Activated CD4-positive, alpha-beta T cell treated with anti-CD3 and anti-CD28 coated beads, Interleukin-2, amount 10 ng/mL, durations not matched to agents 24 days and 14 days (primary cell): ENCODE results near the gene IGSF21. TPM values are rescaled to one million over a fixed set of nuclear protein-coding genes. Genes with fewer than 3 reads are reported as not detected.

Source experiments
- DNase-seq: peaks from one replicate; pipeline ENCODE4 v3.0.0; 2022
- H3K27ac Mint-ChIP-seq: one replicate; pipeline ENCODE4 v1.8.0; 2022; ENCODE audit warnings: mild to moderate bottlenecking, mixed read lengths
- H3K27me3 Mint-ChIP-seq: one replicate; pipeline ENCODE4 v1.8.0; 2022; ENCODE audit warnings: mixed read lengths
- H3K36me3 Mint-ChIP-seq: one replicate; pipeline ENCODE4 v1.8.0; 2022; ENCODE audit warnings: low read depth, mild to moderate bottlenecking, mixed read lengths
- H3K4me1 Mint-ChIP-seq: one replicate; pipeline ENCODE4 v1.8.0; 2021; ENCODE audit warnings: mixed read lengths
- H3K4me3 Mint-ChIP-seq: one replicate; pipeline ENCODE4 v1.8.0; 2022; ENCODE audit warnings: mild to moderate bottlenecking, moderate library complexity, mixed read lengths
- H3K9me3 Mint-ChIP-seq: one replicate; pipeline ENCODE4 v1.8.0; 2021; ENCODE audit warnings: mixed read lengths
- intact Hi-C: fragments of 100-400 bp; cut with micrococcal nuclease; formaldehyde crosslinking; loops from one replicate; pipeline ENCODE4 v1.15.1; 2023
- total RNA-seq: library from RNA; stranded (reverse); gene quantifications from 2 replicates; pipeline ENCODE4 v1.2.3, GENCODE V29; 2022

The IGSF21 gene
- total RNA-seq, 1 donor from 2014 or later = not detected

- H3K27me3 Mint-ChIP-seq = no peaks in the 10 kb centered on the region
- intact Hi-C loops = no loop called here
- H3K4me3 Mint-ChIP-seq = no peak overlapping the region
- peaks cover 2% of the 10 kb centered on the region for H3K4me1 Mint-ChIP-seq
- H3K36me3 Mint-ChIP-seq = no peaks in the 10 kb centered on the region
- no peaks in the 10 kb centered on the region for H3K9me3 Mint-ChIP-seq
- H3K27ac Mint-ChIP-seq = no peak overlapping the region
- DNase-seq = no peak
Observed at GRCh38 chr1:18134324-18135046, 26.9 kb downstream of the IGSF21 start.

GRCh38 chr1:18137759-18138345, 30.3 kb downstream of the IGSF21 start:
- no peaks in the 10 kb centered on the region for H3K27me3 Mint-ChIP-seq
- no peaks in the 10 kb centered on the region for H3K9me3 Mint-ChIP-seq
- intact Hi-C loops = no loop called here
- no peaks in the 10 kb centered on the region for H3K36me3 Mint-ChIP-seq
- H3K4me3 Mint-ChIP-seq = no peak overlapping the region
- no peak for DNase-seq
- H3K27ac Mint-ChIP-seq = no peak overlapping the region
- H3K4me1 Mint-ChIP-seq = no peaks in the 10 kb centered on the region

DNA sequence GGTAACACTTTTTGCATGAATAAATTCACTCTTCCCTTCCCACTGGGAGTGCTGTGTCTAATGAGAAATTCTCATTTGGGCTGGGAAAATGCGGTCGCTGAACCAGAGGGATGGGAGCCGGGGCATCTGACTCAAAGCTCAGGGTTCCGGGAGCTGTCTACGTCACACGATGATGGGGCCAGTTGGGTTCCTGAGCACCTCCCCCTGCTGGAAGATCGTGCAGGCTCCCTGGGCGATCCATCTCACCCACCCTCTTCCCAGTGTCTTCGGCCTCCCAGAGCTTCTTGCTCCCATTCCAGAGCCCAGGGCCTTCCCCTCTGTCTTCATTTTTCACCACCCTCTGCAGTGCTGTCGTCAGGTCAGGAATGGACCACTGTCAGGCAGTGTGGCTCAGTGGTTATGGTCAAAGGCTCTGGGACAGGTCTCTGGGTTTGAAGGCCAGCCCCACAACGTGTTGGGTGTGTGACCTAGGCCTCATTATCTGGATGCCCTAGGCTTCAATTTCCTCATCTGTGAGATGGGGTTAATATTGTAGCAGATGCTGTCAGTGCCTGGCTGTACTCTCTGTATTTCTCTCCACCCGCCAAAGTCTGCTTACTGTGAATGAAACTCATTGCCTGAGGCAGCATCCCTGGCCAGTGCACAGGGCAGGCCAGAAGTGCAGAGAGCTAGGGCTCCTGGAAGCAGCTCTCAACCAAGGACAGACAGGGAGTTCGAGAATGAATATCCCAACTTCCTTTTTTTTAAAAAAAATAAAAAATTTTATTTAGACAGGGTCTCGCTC, 31.8 kb downstream of the IGSF21 start:
- H3K27ac Mint-ChIP-seq = no peak overlapping the region
- no peaks in the 10 kb centered on the region for H3K36me3 Mint-ChIP-seq
- intact Hi-C loops = no loop called here
- no peaks in the 10 kb centered on the region for H3K4me1 Mint-ChIP-seq
- no peaks in the 10 kb centered on the region for H3K27me3 Mint-ChIP-seq
- H3K4me3 Mint-ChIP-seq = no peak overlapping the region
- DNase-seq = no peak
- no peaks in the 10 kb centered on the region for H3K9me3 Mint-ChIP-seq

DNA sequence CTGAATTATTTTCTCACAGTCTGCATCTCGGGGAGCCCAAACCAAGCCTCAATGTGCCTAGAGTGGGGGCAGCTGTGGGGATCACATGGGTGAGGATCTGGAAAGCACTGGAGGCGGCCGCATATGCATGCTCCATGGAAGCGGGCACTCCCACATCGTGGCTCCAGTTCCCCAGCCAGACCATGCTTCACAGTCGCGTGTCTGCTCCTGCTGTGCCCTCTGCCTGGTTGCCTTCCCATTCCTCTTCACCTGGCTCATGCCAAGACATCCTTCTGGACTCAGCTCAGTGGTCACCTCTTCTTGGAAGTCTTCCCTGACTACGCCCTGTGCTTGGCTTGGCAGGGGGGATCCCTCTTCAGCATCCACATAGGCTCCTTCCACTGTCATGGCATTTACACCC, 32.8 kb downstream of the IGSF21 start:
- H3K4me1 Mint-ChIP-seq = no peaks in the 10 kb centered on the region
- no peaks in the 10 kb centered on the region for H3K9me3 Mint-ChIP-seq
- intact Hi-C loops = no loop called here
- H3K27ac Mint-ChIP-seq = no peak overlapping the region
- no peaks in the 10 kb centered on the region for H3K36me3 Mint-ChIP-seq
- H3K4me3 Mint-ChIP-seq = no peak overlapping the region
- H3K27me3 Mint-ChIP-seq = no peaks in the 10 kb centered on the region
- DNase-seq = no peak

GRCh38 chr1:18141661-18142060, 34.1 kb downstream of the IGSF21 start:
- Mint-ChIP-seq H3K9me3 (no peaks in the 10 kb centered on the region), H3K27ac (no peak overlapping the region), H3K36me3 (no peaks in the 10 kb centered on the region), H3K4me1 (no peaks in the 10 kb centered on the region), H3K27me3 (no peaks in the 10 kb centered on the region), H3K4me3 (no peak overlapping the region)
- intact Hi-C loops = no loop called here
- DNase-seq = no peak

DNA sequence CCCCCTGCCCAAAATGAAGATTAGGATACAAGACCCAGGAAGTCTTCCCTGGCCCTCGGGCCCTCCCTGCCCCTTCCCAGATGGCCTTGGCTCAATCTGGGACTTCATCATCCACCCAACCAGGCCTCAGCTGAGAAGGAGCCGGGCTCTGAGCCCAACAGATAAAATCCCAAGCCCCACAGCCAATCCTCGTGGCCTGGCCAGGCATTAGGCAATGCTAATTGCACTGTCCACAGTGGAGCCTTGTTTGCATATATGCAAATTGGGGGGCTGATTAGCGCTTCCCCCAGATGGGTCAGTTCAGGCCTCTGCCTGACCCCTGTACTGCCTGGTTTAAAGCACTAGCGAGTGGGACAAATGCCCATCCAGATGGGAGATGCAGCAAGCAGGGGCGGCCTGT, 34.9 kb downstream of the IGSF21 start:
- no peaks in the 10 kb centered on the region for H3K4me1 Mint-ChIP-seq
- no peaks in the 10 kb centered on the region for H3K36me3 Mint-ChIP-seq
- H3K27me3 Mint-ChIP-seq = no peaks in the 10 kb centered on the region
- intact Hi-C loops = no loop called here
- no peak for DNase-seq
- no peak overlapping the region for H3K27ac Mint-ChIP-seq
- H3K4me3 Mint-ChIP-seq = no peak overlapping the region
- H3K9me3 Mint-ChIP-seq = no peaks in the 10 kb centered on the region

DNA sequence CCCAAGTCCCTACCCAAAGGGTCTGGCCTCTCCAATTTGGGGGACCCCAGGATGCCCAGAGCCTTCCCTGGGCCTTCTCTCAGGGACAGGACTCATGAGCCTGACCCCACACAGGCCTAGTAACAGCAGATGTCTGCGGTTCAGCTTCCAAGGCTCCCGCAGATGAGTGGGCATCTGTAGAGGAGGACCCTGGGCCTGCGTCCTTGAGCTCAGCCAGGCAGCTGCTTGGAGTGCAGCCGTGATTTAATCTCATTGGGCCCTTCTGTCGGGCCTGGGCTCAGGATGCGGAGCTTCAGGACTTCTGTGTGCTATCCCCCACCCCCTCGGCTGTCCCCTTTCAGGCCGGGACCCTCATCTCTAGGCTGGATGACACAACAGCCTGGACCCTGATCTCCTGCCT, 35.4 kb downstream of the IGSF21 start:
- Mint-ChIP-seq H3K27ac (no peak overlapping the region), H3K4me1 (no peaks in the 10 kb centered on the region), H3K27me3 (no peaks in the 10 kb centered on the region), H3K36me3 (no peaks in the 10 kb centered on the region), H3K4me3 (no peak overlapping the region), H3K9me3 (no peaks in the 10 kb centered on the region)
- no peak for DNase-seq
- intact Hi-C loops = no loop called here

DNA sequence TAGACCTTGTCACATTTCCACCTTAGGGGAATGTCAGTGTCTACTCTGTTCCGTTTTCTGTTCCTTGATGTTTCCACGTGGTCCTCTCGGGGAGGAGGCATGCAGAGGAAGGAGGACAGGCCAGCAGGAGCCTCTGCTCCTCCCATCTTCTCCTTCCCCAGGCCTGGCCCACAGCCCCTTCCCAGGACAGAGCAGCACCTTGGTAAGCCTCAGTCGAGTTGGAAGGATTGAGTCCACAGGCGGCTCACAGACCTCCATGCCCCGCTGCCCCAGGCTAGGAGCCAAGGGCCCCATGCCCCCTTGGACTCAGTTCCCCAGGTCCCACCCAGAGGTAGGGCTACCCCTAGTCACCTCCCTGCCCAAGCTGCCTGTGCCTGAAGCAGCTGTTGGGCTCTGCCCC, 36.5 kb downstream of the IGSF21 start:
- H3K4me3 Mint-ChIP-seq = no peak overlapping the region
- H3K27ac Mint-ChIP-seq = no peak overlapping the region
- H3K9me3 Mint-ChIP-seq = no peaks in the 10 kb centered on the region
- H3K27me3 Mint-ChIP-seq = no peaks in the 10 kb centered on the region
- DNase-seq = no peak
- H3K4me1 Mint-ChIP-seq = no peaks in the 10 kb centered on the region
- no peaks in the 10 kb centered on the region for H3K36me3 Mint-ChIP-seq
- intact Hi-C loops = no loop called here

DNA sequence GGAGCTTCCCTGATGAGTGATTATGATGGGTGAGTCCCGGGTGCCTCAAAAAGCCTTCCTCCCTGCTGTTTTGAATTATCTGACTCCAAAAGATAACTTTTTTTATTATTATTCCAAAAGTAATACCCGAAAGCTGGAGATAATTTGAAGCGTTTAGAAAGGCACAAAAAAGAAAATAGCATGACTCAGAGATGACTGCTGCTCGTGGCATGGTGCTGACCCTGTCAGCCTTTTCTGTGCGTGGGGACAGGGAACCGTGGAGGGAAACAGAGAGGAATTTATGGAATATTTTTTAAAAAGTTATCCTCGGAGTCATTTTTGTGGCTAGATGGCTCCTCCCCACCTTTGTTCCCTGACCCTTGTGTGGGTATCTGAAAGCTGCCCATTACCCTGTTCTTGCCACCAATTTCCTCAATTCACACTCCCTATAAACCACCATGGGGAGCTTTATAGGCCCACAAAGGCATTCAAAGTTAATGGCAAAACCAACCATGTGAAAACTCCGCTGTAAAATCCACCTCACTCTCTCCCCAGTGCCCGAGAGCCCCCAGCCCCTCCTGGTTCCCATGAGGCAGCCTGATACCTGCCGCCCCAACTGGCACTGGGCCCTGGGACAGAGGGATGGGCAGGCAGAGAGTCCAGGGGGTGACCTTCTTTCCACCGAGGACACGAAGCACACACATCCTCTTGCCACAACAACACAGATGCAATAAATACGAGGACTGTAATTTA, 37.5 kb downstream of the IGSF21 start:
- no peak for DNase-seq
- H3K36me3 Mint-ChIP-seq = no peaks in the 10 kb centered on the region
- intact Hi-C loops = no loop called here
- no peaks in the 10 kb centered on the region for H3K4me1 Mint-ChIP-seq
- H3K27me3 Mint-ChIP-seq = no peaks in the 10 kb centered on the region
- no peaks in the 10 kb centered on the region for H3K9me3 Mint-ChIP-seq
- H3K4me3 Mint-ChIP-seq = no peak overlapping the region
- H3K27ac Mint-ChIP-seq = no peak overlapping the region

DNA sequence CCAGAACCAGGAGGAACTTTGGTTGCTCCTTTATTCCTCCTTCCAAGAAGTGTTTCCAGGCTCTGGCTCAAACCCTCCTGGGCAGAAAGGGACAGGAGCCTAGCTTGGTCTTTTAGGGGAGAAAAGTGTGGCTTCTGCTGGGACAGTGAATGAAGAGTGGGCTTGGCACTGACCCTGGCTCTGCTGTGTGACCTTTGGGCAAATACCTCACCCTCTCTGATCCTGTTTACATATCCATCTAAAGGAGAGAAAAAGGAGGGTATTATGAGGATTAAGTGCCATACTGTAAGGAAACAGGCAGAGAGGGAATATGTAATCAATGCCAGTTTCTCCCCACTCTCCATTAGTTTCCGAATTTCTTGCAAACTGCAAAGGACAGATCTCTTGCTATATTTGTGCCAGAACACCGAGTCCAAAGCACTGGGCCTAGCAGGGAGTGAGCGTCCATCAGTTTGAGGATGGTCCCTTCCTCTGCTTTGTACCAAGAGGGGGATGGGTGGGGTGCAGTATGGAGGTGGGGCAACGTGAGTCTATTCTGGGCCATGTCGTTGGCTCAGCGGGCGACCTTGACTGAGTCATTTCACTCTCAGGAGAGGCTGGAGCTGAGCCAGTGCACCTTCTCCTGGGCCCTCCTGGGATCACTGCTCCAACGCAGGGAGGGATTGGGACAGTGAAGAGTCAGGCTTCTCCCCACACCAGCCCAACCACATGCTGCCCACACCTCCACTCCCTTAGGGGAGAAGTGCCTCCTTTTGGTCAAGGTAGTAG, 38.4 kb downstream of the IGSF21 start:
- Mint-ChIP-seq H3K4me1 (no peaks in the 10 kb centered on the region), H3K36me3 (no peaks in the 10 kb centered on the region), H3K27me3 (no peaks in the 10 kb centered on the region), H3K27ac (no peak overlapping the region), H3K9me3 (no peaks in the 10 kb centered on the region), H3K4me3 (no peak overlapping the region)
- DNase-seq = no peak
- intact Hi-C loops = no loop called here

DNA sequence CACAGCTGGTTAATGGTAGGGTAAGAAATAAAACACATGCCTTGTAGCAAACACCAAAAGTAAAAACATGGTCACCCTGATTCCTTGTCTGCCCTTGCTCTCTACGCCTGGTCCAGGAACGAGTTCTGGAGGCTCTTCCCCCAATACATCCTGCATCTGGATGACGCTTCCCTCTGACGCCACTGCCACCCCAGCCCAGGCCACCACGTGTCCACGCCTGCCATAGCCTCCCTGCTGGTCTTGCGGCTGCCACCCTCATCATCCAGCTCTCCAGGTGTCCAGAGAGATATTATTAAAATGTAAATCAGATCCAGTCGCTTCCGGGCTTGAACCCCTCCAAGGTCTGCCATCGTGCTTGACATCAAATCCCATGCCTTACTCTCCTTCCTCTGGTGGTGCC, 39.3 kb downstream of the IGSF21 start:
- no peaks in the 10 kb centered on the region for H3K27me3 Mint-ChIP-seq

DNA sequence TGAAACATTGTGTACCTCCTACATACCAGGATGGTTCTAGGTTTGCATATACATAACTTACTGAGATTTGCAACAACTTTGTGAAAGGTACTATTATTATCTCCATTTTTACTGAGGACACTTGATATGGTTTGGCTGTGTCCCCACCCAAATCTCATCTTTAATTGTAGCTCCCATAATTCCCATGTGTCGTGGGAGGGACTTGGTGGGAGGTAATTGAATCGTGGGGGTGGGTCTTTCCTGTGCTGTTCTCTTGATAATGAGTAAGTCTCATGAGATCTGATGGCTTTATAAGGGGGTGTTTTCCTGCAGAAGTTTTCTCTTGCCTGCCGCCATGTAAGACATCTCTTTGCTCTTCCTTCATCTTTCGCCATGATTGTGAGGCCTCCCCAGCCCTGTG, 40.1 kb downstream of the IGSF21 start:
- no peaks in the 10 kb centered on the region for H3K9me3 Mint-ChIP-seq
- no peaks in the 10 kb centered on the region for H3K27me3 Mint-ChIP-seq
- no peaks in the 10 kb centered on the region for H3K36me3 Mint-ChIP-seq
- no peak overlapping the region for H3K27ac Mint-ChIP-seq
- intact Hi-C loops = no loop called here
- H3K4me3 Mint-ChIP-seq = no peak overlapping the region
- DNase-seq = no peak
- no peaks in the 10 kb centered on the region for H3K4me1 Mint-ChIP-seq

More for the DNA sequence above, 39.3 kb downstream of the IGSF21 start:
- Mint-ChIP-seq H3K27ac (no peak overlapping the region), H3K9me3 (no peaks in the 10 kb centered on the region), H3K4me3 (no peak overlapping the region), H3K36me3 (no peaks in the 10 kb centered on the region), H3K4me1 (no peaks in the 10 kb centered on the region)
- no peak for DNase-seq
- intact Hi-C loops = no loop called here

- no peaks in the 10 kb centered on the region for H3K36me3 Mint-ChIP-seq
- no peak for DNase-seq
- intact Hi-C loops = no loop called here
- H3K27me3 Mint-ChIP-seq = no peaks in the 10 kb centered on the region
- no peaks in the 10 kb centered on the region for H3K4me1 Mint-ChIP-seq
- H3K27ac Mint-ChIP-seq = no peak overlapping the region
- no peak overlapping the region for H3K4me3 Mint-ChIP-seq
- H3K9me3 Mint-ChIP-seq = no peaks in the 10 kb centered on the region
Observed at GRCh38 chr1:18148461-18148860, 40.9 kb downstream of the IGSF21 start.
